OCI-LY3 (cell line): ENCODE data around the gene SIRT6.

Source experiments
- CTCF ChIP-seq: fragments of 200-600, 300-600 bp; sonication (generic); IDR thresholded peaks from 2 replicates; pipeline ENCODE4 v1.5.1; 2014; ENCODE audit warnings: antibody characterized with exemption, low read length, low read depth
- EZH2phosphoT487 ChIP-seq: fragments of 200-600 bp; shearing (Covaris generic); IDR thresholded peaks from 2 replicates; pipeline ENCODE4 v1.6.1; 2018; ENCODE audit warnings: antibody characterized with exemption, mixed run types, low read depth

GRCh38 chr19:4174213-4174894, 8.0 kb downstream of the SIRT6 start:
- no peak for TF ChIP-seq EZH2phosphoT487
- TF ChIP-seq CTCF = no peak
